GM18909 (cell line): ENCODE results near the gene ZDHHC11.
"Not testable (repeated sequence)": the region's sequence is repeated elsewhere in the genome, so short reads cannot be mapped to it uniquely, and the experiment has no call there.

Experiments
- ATAC-seq: cut with Tn5 transposase; IDR thresholded peaks from one replicate; pipeline ENCODE4 v1.9.1; 2021; ENCODE audit warnings: mild to moderate bottlenecking; ENCODE audit not compliant: unreplicated experiment, poor library complexity

ZDHHC11 gene

GRCh38 chr5:816176-816575, 34.6 kb downstream of the ZDHHC11 start:
- no peak for ATAC-seq

GRCh38 chr5:815449-815848, 35.3 kb downstream of the ZDHHC11 start:
- ATAC-seq, result no peak

GRCh38 chr5:813575-813974, 37.2 kb downstream of the ZDHHC11 start:
- not testable (repeated sequence) for ATAC-seq

GRCh38 chr5:811384-811783, 39.4 kb downstream of the ZDHHC11 start:
- not testable (repeated sequence) for ATAC-seq

GRCh38 chr5:807719-808514, 42.9 kb downstream of the ZDHHC11 start:
- not testable (repeated sequence) for ATAC-seq

GRCh38 chr5:801472-801871, 49.3 kb downstream of the ZDHHC11 start:
- ATAC-seq, result no peak

- ATAC-seq, result not testable (repeated sequence)
Measured at GRCh38 chr5:801055-801454, 49.7 kb downstream of the ZDHHC11 start.

GRCh38 chr5:798505-799138, 52.2 kb downstream of the ZDHHC11 start:
- not testable (repeated sequence) for ATAC-seq

- ATAC-seq, result not testable (repeated sequence)
Measured at GRCh38 chr5:797986-798385, 52.8 kb downstream of the ZDHHC11 start.

- not testable (repeated sequence) for ATAC-seq
Measured at GRCh38 chr5:795873-796272, 54.9 kb downstream of the ZDHHC11 start.

- not testable (repeated sequence) for ATAC-seq
Measured at GRCh38 chr5:794948-795347, 55.8 kb downstream of the ZDHHC11 start.

- ATAC-seq, result not testable (repeated sequence)
Measured at GRCh38 chr5:788703-789102, 62.1 kb downstream of the ZDHHC11 start.

GRCh38 chr5:787857-788233, 62.9 kb downstream of the ZDHHC11 start:
- ATAC-seq, result not testable (repeated sequence)

- ATAC-seq, result not testable (repeated sequence)
Measured at GRCh38 chr5:787224-787856, 63.4 kb downstream of the ZDHHC11 start.

GRCh38 chr5:785181-785705, 65.5 kb downstream of the ZDHHC11 start:
- ATAC-seq, result peak; percentile 26

GRCh38 chr5:784428-785177, 66.2 kb downstream of the ZDHHC11 start, which contains the start of gene ZDHHC11B:
Gene ZDHHC11B (minus strand): TSS chr5:784729. CDS start chr5:766919, 17,810 bp downstream.
- ATAC-seq, result peak; percentile 68

GRCh38 chr5:783881-784427, 66.8 kb downstream of the ZDHHC11 start:
- not testable (repeated sequence) for ATAC-seq

- ATAC-seq, result not testable (repeated sequence)
Measured at GRCh38 chr5:783049-783802, 67.6 kb downstream of the ZDHHC11 start.

- not testable (repeated sequence) for ATAC-seq
Measured at GRCh38 chr5:782356-782755, 68.4 kb downstream of the ZDHHC11 start.
